ENCODE results near the gene AKAP17A.
A peak's percentile ranks its signal among the peaks of the same experiment; 100 is the strongest.

The AKAP17A gene

GRCh38 chrX:1582686-1583437 is 8.5 kb upstream of the AKAP17A start:
- DNase-seq: peak; percentile 83

DNA sequence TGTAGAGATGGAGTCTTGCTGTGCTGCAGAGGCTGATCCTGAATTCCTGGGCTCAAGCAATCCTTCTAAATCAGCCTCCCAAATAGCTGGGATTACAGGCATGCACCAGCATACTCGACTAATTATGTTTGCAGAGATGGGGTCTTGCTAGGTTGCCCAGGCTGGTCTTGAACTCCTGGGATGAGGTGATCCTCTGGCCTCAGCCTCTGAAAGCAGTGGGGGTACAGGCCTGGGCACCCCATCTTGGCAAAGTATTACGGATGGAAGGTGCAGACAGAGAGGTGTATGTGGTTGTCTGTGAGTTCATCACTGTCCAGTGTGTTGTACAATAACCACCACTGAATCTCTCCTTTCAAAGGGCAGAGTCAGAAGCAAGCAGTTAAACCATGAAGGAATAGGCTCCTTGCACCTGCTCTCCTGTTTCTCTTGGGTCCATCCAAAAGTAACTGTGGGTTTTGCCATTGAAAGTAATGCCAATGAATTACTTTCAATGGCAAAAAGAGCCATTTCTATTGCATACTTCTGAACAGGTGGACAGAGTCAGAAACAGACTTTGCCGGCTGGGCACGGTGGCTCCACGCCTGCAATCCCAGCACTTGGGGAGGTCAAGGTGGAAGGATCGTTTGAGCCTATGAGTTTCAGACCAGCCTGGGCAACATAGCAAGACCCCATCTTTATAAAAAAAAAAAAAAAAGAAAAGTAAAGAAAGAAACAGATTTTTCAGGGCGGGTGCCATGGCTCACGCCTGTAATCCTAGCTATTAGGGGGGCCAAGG is 7.0 kb upstream of the AKAP17A start:
- DNase-seq: no peak

DNA sequence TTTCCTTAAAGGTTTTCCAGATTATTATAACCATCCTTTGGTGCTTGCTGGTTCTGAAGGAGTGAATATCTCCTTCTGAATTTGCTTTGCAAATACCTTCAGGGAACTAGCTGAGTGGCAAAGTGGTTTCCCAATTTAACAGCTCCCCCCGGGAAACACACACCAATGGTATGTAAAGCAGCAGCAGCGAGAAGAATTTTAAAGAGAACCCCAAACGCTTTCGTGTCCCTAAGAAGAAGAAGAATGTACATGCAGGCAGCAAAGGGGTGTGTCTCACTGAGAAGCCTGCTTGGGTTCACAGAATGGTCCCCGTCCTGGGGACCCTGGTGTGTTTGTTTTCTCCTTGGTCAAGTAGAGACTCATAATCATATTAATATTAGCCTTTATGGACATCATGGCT is 4.2 kb upstream of the AKAP17A start:
- DNase-seq: no peak

GRCh38 chrX:1589356-1590130 is 1.9 kb upstream of the AKAP17A start:
- DNase-seq: no peak

DNA sequence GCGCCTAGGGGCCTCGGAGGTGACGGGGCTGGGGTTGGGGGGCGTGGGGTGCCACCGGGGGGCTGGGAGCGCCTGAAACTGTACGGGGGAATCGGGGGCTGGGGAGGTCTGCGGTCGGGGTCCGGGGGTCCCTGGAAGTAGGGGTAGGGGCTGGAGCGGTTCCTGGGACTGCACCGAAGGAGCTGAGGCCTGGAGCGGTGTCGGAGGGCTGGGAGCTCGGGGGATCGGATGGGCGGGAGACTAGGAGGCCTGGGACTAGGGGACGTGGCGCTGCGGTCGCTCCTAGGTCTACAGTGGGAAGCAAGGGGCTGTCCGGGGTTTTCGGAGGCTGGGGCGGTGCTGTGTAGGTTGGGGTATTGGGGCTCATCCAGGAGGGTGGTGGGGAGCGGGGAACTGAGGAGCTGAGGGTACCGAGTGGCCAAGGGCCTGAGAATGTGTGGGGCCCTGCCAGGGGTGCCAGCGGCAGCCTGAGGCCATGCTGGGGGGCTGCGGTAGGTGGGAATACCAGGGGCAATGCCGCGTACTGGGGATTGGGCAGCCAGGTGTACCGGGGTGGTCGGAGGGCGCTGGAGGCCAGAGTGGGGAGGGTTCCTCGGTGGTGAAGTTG is 562 bp downstream of the AKAP17A start:
- DNase-seq: no peak

DNA sequence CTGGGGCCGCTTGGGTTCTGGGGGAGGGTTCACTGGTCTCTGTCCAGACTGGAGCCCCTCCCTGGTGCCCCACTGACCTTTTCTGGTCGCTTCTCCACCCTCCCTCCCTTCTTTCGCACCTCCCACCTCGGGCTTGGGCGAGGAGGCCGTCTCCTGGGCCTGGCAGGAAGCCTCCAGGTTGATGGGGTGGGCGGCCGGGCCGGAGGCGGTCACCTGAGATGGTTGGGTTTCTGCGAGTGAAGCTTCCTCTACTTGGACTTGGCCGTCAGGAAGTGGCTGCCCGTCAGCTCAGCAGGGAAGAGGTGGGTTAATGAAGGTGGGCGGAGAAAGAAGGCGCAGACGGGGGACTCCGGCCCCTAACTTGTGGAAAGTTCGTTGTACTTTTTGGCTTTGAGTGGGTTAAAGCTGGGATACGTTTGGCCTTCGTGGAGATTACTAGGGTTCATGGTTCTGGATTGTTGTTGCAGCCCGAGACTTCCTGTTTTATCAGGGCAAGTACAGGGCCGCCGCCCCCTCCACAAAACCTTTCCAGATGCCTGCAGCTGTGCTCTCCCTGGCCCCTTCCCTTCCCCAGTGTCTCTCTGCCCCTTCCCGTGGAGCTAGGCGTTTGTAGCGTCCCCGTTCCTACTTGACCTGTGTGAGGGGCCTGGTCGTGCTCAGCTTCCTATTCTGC is 1.2 kb downstream of the AKAP17A start:
- no peak for DNase-seq

DNA sequence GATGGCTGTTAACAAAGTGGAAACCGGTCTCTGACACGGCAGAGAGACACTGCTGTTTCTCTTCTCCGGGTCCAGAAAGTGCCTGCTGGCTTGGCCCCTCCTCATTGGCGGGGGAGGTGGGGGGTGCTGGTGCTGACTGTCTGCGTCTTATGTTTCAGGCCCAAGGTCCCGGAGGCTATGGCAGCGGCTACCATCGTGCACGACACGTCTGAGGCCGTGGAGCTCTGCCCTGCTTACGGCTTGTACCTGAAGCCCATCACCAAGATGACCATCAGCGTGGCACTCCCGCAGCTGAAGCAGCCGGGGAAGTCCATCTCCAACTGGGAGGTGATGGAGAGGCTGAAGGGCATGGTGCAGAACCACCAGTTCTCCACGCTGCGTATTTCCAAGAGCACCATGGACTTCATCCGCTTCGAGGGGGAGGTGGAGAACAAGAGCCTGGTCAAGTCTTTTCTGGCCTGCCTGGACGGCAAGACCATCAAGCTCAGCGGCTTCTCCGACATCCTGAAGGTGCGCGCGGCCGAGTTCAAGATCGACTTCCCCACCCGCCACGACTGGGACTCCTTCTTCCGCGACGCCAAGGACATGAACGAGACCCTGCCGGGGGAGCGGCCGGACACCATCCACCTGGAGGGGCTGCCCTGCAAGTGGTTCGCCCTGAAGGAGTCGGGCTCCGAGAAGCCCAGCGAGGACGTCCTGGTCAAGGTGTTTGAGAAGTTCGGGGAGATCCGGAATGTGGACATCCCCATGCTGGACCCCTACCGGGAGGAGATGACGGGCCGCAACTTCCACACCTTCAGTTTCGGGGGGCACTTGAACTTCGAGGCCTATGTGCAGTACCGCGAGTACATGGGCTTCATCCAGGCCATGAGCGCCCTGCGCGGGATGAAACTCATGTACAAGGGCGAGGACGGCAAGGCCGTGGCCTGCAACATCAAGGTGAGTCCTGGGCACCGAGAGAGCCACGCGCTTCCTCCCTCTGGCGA is 2.2 kb downstream of the AKAP17A start:
- DNase-seq: no peak

GRCh38 chrX:1595711-1596060 is 4.3 kb downstream of the AKAP17A start:
- no peak for DNase-seq

DNA sequence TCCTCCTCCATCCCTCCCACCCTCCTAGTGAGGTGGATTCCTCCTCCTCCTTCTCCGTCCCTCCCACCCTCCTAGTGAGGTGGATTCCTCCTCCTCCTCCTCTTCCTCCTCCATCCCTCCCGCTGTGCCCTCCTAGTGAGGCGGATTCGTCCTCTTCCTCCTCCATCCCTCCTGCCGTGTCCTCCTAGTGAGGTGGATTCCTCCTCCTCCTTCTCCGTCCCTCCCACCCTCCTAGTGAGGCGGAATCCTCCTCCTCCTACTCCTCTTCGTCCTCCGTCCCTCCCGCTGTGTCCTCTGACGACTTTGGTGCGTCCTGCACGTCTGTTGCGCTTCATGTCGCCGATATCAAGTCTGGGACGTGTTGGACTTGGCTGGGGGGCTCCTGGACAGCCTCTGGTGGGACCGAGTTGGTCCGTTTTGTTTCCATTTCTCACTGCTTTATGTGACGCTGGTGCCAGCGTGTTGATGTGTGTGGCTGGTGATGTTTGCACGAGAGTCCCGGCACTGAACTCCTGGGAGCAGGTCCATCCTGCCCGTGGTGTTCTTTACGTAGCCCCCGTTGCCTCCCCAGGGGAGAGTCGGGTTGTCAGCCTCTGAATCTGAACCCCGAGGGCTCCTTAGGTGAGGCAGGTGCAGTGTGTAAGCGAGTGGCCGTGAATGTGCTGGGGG is 5.4 kb downstream of the AKAP17A start:
- no peak for DNase-seq

DNA sequence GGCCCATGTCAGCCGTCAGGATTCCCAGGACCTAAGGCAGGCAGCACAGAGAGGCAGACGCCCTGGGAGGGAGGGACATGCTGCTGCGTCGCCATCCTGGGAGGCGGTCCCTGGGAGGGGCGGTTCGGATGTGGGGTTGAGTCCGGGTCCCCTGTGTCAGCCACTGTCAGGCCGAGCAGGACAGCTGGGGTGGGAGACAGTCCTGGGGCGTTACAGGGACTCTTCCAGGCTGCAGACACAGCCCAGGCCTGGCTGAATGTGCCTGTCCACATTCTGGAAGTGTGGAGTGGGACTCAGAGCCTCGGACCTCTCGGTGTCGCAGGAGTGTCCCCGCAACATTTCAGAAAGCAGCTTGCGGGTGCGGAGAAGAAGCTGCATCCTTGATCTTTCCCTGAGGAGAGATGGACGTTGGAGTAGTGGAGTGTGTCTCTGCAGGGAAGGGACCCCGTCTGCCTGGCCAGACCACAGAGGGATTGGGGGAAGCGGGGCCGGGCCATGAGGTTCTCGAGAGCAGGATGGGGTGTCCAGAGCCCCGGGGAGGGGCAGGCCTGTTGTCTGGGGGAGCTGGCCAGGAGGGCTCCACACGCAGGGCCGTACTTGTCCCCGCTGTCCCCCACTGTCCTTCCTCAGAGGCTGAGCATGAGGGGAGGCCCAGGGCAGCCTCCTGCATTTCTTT is 6.1 kb downstream of the AKAP17A start:
- DNase-seq: no peak

- DNase-seq: no peak
Observed at GRCh38 chrX:1598021-1598875, 6.8 kb downstream of the AKAP17A start.

DNA sequence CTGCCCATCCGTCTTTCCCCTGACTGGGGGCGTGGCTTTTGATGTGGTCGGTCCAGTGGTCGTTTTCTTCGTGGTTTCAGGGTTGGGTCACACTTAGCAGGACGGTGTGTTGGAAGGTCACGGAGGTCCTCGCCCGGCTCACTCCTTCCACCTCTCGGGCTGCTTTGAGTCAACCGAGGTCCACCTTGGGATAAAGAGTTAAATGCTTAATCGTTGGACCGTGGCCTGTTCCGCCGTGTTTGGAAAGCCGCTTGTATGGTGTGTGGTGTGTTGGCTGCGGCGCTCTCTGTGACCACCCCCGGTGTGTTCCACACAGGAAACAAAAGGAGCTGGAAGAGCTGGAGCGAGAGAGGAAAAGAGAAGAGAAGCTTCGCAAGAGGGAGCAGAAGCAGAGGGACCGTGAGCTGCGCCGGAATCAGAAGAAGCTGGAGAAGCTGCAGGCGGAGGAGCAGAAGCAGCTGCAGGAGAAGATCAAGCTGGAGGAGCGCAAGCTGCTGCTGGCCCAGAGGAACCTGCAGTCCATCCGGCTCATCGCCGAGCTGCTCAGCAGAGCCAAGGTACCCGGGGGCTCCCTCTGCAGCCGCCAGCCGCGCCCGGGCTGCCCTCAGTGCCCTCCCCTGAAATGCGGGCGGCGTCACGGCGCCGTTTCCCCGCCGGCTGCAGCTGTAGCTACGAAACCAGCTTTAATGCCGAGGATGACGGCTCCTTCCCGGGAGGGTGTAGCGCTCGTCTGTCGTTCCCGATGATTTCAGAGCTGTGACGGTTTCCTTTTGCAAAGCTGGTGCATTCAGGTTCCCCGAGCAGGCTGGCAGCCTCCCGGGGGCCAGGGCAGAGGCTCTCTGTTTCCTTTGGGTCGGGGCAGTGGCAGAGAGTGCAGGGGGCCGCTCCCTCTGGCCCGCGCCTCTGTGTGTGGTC is 7.7 kb downstream of the AKAP17A start:
- DNase-seq: no peak

DNA sequence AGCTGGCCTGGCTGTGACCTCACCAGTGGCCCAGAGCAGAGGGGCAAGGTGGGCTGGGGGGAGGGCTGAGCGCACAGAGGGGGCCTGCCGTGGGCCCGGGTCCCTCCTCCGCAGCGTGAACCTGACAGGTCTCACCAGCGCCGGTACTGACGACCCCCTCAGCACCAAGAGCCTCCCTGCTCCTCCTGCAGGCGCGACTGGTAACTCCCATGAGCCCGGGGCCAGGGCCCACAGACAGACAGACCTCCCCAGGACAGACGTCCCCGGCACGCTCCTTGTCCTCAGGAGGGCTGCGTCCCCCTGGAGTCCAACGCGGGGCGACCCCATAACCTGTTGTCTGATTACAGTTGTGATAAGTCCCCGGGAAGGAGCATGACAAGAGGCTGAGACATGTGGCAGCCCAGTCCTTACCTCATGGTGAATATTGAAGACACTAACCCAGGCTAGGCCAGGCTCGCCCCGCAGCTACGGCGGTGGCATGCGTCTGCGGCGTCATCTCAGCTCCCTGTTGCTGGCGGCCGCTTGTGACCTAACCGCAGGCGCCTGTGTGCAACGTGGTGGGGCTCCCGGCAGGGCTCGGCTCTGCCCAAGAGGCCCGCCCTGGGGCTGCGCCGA is 8.5 kb downstream of the AKAP17A start:
- no peak for DNase-seq

DNA sequence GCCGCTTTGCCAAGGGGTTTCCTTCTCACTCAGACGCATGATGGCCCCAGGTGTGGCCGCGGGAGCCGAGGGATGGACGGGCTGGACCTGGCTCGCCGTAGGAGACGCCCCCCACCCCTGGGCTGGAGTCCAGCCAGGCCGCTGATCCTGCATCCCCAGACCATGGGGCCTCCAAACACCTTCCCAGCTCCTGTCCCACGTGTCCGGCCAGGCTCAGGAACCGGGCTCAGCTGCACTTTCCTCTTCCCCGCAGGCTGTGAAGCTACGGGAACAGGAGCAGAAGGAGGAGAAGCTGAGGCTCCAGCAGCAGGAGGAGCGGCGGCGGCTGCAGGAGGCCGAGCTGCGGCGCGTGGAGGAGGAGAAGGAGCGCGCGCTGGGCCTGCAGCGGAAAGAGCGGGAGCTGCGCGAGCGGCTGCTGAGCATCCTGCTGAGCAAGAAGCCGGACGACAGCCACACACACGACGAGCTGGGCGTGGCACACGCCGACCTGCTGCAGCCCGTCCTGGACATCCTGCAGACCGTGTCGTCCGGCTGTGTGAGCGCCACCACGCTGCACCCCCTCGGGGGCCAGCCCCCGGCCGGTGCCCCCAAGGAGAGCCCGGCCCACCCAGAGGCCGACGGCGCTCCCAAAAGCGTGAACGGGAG is 9.1 kb downstream of the AKAP17A start:
- DNase-seq: no peak

DNA sequence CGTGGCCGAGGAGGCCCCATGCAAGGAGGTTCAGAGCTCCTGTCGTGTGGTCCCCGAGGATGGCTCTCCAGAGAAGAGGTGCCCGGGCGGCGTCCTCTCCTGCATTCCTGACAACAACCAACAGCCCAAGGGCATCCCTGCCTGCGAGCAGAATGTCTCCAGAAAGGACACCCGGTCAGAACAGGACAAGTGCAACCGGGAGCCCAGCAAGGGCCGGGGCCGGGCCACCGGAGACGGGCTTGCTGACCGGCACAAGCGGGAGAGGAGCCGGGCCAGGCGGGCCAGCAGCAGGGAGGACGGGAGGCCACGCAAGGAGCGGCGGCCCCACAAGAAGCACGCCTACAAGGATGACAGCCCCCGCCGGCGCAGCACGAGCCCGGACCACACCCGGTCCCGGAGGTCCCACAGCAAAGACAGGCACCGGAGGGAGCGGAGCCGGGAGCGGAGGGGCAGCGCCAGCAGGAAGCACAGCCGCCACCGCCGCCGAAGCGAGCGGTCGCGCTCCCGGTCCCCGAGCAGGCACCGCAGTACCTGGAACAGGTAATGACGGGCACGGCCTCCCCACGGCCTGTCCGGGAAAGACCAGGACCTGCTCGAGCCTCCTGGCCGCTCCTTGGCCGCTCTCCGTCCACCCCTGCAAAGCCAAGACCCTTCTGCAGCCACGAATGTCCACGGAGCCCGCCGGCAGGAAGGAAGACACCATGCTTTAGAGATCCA is 9.8 kb downstream of the AKAP17A start:
- no peak for DNase-seq

GRCh38 chrX:1601768-1602085 is 10.3 kb downstream of the AKAP17A start:
- no peak for DNase-seq

GRCh38 chrX:1602299-1602698 is 10.9 kb downstream of the AKAP17A start:
- no peak for DNase-seq

Data from CD4-positive, alpha-beta T cell treated with Interleukin-4 for 4 hours (primary cell).